ENCODE data around the gene SLC39A5. TPM values are rescaled to one million over a fixed set of nuclear protein-coding genes. Genes with fewer than 3 reads are reported as not detected.
"Not testable (repeated sequence)": the region's sequence is repeated elsewhere in the genome, so short reads cannot be mapped to it uniquely, and the experiment has no call there.

The SLC39A5 gene
- total RNA-seq, 1 donor from 2014 or later: not detected

DNA sequence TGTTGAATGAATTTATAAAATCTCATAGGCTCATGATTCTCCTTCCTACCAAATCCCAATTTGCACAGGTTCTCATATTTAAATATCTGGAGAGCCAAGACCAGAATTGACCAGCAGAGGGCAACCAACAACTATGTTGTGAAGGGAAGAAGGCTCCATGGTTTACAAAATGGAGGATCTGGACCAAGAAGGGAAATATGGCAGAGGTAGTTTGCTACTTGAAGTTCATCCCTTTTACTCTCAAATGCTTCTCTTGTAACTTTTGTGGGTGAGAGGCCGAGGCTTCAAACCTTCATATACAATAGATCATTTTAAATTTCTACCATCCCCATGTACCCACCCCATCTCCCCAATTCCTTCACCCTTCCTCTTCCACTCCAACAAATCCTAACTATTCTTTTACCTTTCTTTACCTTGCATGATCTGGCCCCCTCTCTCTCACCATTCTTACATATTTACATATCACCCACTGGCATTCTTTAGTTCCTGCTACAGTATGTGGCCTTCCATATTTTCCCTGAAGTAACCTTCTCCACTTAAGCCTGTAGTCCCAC lies 36.7 kb upstream of the SLC39A5 start:
- DNase-seq (ENCODE audit: low spot score): peak; percentile 77
- Mint-ChIP-seq H3K4me3 (ENCODE audit: unreplicated experiment) (peak overlapping the region; percentile 12), H3K27ac (ENCODE audit: unreplicated experiment) (peak overlapping the region; percentile 68)

DNA sequence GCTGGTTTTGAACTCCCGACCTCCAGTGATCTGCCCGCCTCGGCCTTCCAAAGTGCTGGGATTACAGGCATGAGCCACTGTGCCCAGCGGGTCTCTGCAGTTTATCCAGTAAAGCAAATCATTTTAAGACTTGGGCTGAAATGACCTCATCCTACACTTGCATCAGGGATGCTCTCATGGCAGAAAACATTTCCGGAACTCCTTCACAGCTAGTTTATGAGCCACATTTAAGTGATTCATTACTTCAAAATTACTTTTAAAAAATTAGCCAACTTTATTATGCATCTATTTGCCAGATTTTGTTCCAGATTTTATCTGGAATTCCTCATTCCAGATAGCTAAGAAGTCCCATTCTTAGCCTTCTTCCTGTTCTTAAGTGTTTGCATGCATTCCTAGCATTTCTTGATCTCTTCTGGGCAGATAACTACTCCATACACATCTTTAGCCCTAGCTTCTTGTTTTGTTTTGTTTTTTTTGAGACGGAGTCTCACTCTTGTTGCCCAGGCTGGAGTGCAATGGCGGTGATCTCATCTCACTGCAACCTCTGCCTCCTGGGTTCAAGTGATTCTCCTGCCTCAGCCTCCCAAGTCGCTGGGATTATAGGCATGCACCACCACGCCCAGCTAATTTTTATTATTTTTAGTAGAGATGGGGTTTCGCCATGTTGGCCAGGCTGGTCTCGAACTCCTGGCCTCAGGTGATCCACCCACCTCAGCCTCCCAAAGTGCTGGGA lies 32.9 kb upstream of the SLC39A5 start:
- Mint-ChIP-seq H3K27ac (ENCODE audit: unreplicated experiment) (peak overlapping the region; percentile 90), H3K4me1 (ENCODE audit: unreplicated experiment) (peaks cover 30% of the 10 kb centered on the region)
- not testable (repeated sequence) for H3K4me3 Mint-ChIP-seq (ENCODE audit: unreplicated experiment); H3K9me3 Mint-ChIP-seq (ENCODE audit: unreplicated experiment); H3K36me3 Mint-ChIP-seq (ENCODE audit: low read depth, unreplicated experiment); H3K27me3 Mint-ChIP-seq (ENCODE audit: unreplicated experiment); DNase-seq (ENCODE audit: low spot score)

More for the DNA sequence above, 36.7 kb upstream of the SLC39A5 start:
- H3K4me1 Mint-ChIP-seq (ENCODE audit: unreplicated experiment): peaks cover 34% of the 10 kb centered on the region
- H3K27me3 Mint-ChIP-seq (ENCODE audit: unreplicated experiment): peaks cover 22% of the 10 kb centered on the region
- H3K36me3 Mint-ChIP-seq (ENCODE audit: low read depth, unreplicated experiment): peaks cover 13% of the 10 kb centered on the region
- H3K9me3 Mint-ChIP-seq (ENCODE audit: unreplicated experiment): no peaks in the 10 kb centered on the region
- TF ChIP-seq, protein P1, sequence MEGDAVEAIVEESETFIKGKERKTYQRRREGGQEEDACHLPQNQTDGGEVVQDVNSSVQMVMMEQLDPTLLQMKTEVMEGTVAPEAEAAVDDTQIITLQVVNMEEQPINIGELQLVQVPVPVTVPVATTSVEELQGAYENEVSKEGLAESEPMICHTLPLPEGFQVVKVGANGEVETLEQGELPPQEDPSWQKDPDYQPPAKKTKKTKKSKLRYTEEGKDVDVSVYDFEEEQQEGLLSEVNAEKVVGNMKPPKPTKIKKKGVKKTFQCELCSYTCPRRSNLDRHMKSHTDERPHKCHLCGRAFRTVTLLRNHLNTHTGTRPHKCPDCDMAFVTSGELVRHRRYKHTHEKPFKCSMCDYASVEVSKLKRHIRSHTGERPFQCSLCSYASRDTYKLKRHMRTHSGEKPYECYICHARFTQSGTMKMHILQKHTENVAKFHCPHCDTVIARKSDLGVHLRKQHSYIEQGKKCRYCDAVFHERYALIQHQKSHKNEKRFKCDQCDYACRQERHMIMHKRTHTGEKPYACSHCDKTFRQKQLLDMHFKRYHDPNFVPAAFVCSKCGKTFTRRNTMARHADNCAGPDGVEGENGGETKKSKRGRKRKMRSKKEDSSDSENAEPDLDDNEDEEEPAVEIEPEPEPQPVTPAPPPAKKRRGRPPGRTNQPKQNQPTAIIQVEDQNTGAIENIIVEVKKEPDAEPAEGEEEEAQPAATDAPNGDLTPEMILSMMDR (IDR thresholded peaks at IDR 0.05; ENCODE audit: unreplicated experiment): peak; percentile 86

DNA sequence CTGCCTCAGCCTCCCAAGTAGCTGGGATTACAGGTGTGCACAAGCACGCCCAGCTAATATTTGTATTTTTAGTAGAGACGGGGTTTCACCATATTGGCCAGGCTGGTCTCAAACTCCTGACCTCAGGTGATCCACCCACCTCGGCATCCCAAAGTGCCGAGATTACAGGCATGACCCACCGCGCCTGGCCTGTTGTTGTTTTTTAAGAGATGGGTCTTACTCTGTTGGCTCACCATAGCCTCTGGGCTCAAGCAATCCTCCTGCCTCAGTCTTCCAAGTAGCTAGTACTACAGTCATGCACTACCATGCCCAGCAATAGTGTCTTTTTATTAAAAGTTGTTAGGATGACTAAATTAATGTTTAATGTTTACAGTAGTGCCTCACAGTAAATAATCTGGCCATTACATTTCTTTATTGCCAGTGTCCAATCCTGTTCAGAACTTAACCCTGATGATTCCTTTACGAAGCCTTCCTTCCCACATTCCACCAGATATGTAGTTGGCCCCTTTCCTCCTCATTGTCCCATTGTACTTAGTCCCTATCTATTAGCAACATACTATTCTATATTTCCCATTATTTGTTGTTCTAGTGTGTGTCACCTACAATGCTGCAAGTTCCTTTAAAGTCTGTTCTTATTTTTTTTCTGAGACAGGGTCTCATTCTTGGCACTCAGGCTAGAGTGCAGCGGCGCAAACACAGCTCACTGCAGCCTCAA lies 31.8 kb upstream of the SLC39A5 start:
- H3K9me3 Mint-ChIP-seq (ENCODE audit: unreplicated experiment): no peaks in the 10 kb centered on the region
- peaks cover 7% of the 10 kb centered on the region for H3K27me3 Mint-ChIP-seq (ENCODE audit: unreplicated experiment)
- DNase-seq (ENCODE audit: low spot score): no peak
- H3K36me3 Mint-ChIP-seq (ENCODE audit: low read depth, unreplicated experiment): no peaks in the 10 kb centered on the region
- TF ChIP-seq, protein P1 (IDR thresholded peaks at IDR 0.05; ENCODE audit: unreplicated experiment): no peak
- H3K4me3 Mint-ChIP-seq (ENCODE audit: unreplicated experiment): peak overlapping the region; percentile 17
- H3K4me1 Mint-ChIP-seq (ENCODE audit: unreplicated experiment): peaks cover 36% of the 10 kb centered on the region
- H3K27ac Mint-ChIP-seq (ENCODE audit: unreplicated experiment): peak overlapping the region; percentile 92

DNA sequence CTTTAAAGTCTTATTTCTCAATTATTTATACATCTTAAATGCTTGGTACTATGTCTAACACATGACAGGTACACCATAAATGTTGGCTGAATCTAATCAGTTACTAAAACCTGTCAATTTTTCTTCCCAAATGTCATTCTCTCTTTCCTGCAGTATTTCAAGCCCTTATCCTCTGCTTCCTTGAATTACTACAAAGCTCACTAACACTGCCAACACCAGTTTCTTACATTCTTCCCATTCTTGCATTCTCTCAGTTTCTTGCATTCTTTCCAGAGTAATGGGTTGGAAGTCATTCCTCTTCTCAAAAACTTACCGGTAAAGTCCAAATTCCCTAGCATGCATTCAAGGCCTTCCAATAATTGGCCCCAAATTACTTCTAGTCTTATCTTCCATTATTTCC lies 31.0 kb upstream of the SLC39A5 start:
- TF ChIP-seq, protein P1 (IDR thresholded peaks at IDR 0.05; ENCODE audit: unreplicated experiment): no peak
- Mint-ChIP-seq H3K27ac (ENCODE audit: unreplicated experiment) (peak overlapping the region; percentile 55), H3K4me3 (ENCODE audit: unreplicated experiment) (peak overlapping the region; percentile 6), H3K9me3 (ENCODE audit: unreplicated experiment) (no peaks in the 10 kb centered on the region), H3K4me1 (ENCODE audit: unreplicated experiment) (peaks cover 31% of the 10 kb centered on the region), H3K36me3 (ENCODE audit: low read depth, unreplicated experiment) (no peaks in the 10 kb centered on the region), H3K27me3 (ENCODE audit: unreplicated experiment) (peaks cover 7% of the 10 kb centered on the region)
- DNase-seq (ENCODE audit: low spot score): no peak

DNA sequence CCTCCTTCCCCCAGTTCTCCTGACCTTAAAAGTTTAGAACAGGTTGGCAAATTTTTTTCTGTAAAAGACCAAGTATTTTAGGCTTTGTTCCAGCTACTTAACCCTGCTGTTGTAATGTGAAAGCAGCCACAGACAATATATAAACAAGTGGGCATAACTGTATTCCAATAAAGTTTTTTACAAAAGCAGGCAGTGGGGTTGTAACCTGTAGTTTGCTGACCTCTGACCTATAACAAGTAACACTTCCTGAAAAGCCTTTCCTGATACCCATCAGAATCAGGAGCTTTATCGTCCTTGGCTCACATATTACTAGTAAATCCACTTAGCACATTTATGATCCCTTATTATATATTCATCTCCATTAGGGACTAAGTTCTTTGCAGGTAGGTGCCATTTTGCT lies 27.5 kb upstream of the SLC39A5 start:
- Mint-ChIP-seq H3K4me3 (ENCODE audit: unreplicated experiment) (no peak overlapping the region), H3K27ac (ENCODE audit: unreplicated experiment) (no peak overlapping the region), H3K4me1 (ENCODE audit: unreplicated experiment) (peaks cover 27% of the 10 kb centered on the region), H3K27me3 (ENCODE audit: unreplicated experiment) (peaks cover 7% of the 10 kb centered on the region), H3K9me3 (ENCODE audit: unreplicated experiment) (no peaks in the 10 kb centered on the region), H3K36me3 (ENCODE audit: low read depth, unreplicated experiment) (peaks cover 23% of the 10 kb centered on the region)
- DNase-seq (ENCODE audit: low spot score): no peak
- TF ChIP-seq, protein P1 (IDR thresholded peaks at IDR 0.05; ENCODE audit: unreplicated experiment): no peak
